Measurements from ENCODE around the gene TMEM37.

TMEM37 gene

GRCh38 chr2:119439574-119440500 lies 8.2 kb downstream of the TMEM37 start:
- TF ChIP-seq, protein P1, sequence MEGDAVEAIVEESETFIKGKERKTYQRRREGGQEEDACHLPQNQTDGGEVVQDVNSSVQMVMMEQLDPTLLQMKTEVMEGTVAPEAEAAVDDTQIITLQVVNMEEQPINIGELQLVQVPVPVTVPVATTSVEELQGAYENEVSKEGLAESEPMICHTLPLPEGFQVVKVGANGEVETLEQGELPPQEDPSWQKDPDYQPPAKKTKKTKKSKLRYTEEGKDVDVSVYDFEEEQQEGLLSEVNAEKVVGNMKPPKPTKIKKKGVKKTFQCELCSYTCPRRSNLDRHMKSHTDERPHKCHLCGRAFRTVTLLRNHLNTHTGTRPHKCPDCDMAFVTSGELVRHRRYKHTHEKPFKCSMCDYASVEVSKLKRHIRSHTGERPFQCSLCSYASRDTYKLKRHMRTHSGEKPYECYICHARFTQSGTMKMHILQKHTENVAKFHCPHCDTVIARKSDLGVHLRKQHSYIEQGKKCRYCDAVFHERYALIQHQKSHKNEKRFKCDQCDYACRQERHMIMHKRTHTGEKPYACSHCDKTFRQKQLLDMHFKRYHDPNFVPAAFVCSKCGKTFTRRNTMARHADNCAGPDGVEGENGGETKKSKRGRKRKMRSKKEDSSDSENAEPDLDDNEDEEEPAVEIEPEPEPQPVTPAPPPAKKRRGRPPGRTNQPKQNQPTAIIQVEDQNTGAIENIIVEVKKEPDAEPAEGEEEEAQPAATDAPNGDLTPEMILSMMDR (IDR thresholded peaks at IDR 0.05; ENCODE audit: borderline replicate concordance, insufficient read depth, low read depth, low read length), result no peak
- H3K4me3 ChIP-seq (ENCODE audit: low read depth, low read length), result no peak overlapping the region

DNA sequence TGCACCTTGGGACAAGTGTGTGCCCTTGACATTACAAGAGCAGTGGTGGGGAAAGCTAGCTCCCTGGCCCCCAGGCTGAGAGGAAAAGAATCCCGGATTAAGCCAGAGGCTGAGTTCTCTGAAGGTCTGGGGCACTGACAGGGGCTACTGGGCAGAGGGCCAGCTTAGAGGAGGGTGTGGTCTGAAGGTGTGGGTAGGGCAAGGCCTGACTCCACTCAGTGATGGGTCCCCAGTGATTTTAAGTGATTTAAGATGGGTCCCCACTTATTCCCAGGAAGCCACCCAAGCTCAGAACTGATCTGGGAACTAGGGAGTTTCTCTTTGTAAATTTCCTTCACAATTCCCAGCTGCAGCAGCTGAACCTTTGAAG lies 8.8 kb downstream of the TMEM37 start:
- TF ChIP-seq, protein P1 (IDR thresholded peaks at IDR 0.05; ENCODE audit: borderline replicate concordance, insufficient read depth, low read depth, low read length), result no peak
- H3K4me3 ChIP-seq (ENCODE audit: low read depth, low read length), result no peak overlapping the region

- H3K4me3 ChIP-seq (ENCODE audit: low read depth, low read length), result no peak overlapping the region
- TF ChIP-seq, protein P1 (IDR thresholded peaks at IDR 0.05; ENCODE audit: borderline replicate concordance, insufficient read depth, low read depth, low read length), result no peak
Observed at GRCh38 chr2:119440873-119441272, 9.2 kb downstream of the TMEM37 start.

DNA sequence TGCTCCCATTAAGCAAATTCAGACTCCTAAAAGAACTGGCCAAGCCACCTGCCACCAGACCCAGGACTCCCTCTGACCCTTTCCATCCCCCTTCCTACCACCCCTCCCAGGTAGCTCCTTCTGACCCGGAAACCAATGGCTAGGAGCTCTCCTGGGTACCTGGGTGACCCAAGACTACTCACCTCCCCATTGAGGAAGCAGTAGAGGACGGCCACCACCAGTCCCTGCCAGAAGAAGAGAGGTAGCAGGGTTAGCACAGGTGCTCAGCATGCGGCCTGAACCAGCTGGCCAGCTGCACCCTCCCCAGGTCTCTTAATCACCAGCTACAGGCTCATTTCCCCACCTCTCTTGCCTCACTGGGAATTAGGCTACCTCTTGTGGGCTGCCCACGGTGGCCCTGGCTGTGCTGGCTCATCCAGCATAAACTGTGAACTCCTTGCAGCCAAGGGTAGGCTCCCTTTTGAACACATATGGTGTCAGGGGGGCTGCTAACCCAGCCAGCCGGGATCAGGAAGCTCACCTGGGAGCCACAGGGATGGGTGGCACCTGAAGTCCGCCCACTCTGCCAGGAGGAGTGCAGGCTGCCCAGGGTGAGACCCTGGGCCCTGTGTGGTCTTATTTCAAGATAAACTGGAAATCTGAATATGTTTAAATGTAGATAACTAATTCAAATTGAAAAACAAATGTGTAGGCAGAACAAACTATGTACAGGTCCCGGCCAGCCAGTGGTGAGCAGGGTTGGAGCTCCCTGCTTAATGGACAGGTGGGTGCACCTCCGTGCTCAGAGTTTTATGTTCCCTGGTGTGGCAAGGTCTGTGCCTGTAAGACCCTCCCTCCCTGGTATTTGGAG lies 9.9 kb downstream of the TMEM37 start:
- H3K4me3 ChIP-seq (ENCODE audit: low read depth, low read length), result no peak overlapping the region
- TF ChIP-seq, protein P1 (IDR thresholded peaks at IDR 0.05; ENCODE audit: borderline replicate concordance, insufficient read depth, low read depth, low read length), result no peak

- no peak overlapping the region for H3K4me3 ChIP-seq (ENCODE audit: low read depth, low read length)
- TF ChIP-seq, protein P1 (IDR thresholded peaks at IDR 0.05; ENCODE audit: borderline replicate concordance, insufficient read depth, low read depth, low read length), result no peak
Observed at GRCh38 chr2:119442226-119442619, 10.6 kb downstream of the TMEM37 start.

DNA sequence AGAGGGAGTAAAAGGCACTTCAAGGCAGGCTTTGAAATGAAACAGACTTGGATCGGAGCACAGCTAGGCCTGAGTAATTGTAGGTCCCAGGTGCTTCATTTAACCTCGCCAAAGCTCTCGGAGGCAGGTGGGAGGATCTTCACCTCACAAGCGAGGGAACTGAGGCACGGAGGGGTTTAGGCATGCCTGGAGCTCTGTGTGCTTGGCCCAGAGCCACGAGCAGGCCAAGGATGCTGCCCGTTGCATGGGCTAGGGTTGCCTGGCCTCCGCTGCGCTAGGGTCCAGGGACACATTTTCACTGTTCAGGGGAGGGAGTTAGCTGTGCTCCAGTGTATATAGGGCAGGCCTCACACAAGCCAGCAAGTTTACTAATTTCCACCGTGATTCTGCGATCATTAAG lies 11.2 kb downstream of the TMEM37 start:
- H3K4me3 ChIP-seq (ENCODE audit: low read depth, low read length), result no peak overlapping the region
- TF ChIP-seq, protein P1 (IDR thresholded peaks at IDR 0.05; ENCODE audit: borderline replicate concordance, insufficient read depth, low read depth, low read length), result no peak

Data from GM12875 (cell line).